Lung (tissue), 12 donors: Measurements from ENCODE around the gene TANC2. TPM values are rescaled to one million over a fixed set of nuclear protein-coding genes. Genes with fewer than 3 reads are reported as not detected.

ENCODE experiments used
- ATAC-seq: fragments of 200-7000 bp; cut with Tn5 transposase; one replicate; pipeline ENCODE4 v1.9.1; 2020; ENCODE audit warnings: moderate number of reproducible peaks; ENCODE audit not compliant: insufficient read depth, low FRiP score
- DNase-seq, 3 donors: peaks; one replicate each; pipeline ENCODE4 v3.0.0-alpha.2; 2013 to 2017
- H3K27ac ChIP-seq, 2 donors: one replicate each; pipeline ENCODE4 v1.5.1; 2013; ENCODE audit warnings: mild to moderate bottlenecking in 2 of 2, moderate library complexity in 2 of 2, control low read depth in 1 of 2, inconsistent platforms in 1 of 2, low read depth in 1 of 2, low read length in 1 of 2
- H3K27me3 ChIP-seq, 3 donors: one replicate each; pipeline ENCODE4 v1.5.1; 2013; ENCODE audit warnings: low read length in 2 of 3; ENCODE audit not compliant: control insufficient read depth in 3 of 3, insufficient read depth in 3 of 3
- H3K36me3 ChIP-seq, 4 donors: one replicate each; pipeline ENCODE4 v1.5.1; 2013; ENCODE audit warnings: low read length in 4 of 4, mild to moderate bottlenecking in 1 of 4, moderate library complexity in 1 of 4; ENCODE audit not compliant: control insufficient read depth in 4 of 4, insufficient read depth in 4 of 4
- H3K4me1 ChIP-seq, 5 donors: one replicate each; pipeline ENCODE4 v1.5.1; 2013; ENCODE audit warnings: low read length in 5 of 5, mild to moderate bottlenecking in 2 of 5, moderate library complexity in 1 of 5; ENCODE audit not compliant: control insufficient read depth in 5 of 5, insufficient read depth in 5 of 5
- H3K4me3 ChIP-seq: one replicate; pipeline ENCODE4 v1.5.1; 2013; ENCODE audit warnings: mild to moderate bottlenecking, control low read depth, moderate library complexity
- H3K9ac ChIP-seq, 2 donors: one replicate each; pipeline ENCODE4 v1.5.1; 2013; ENCODE audit warnings: low read length in 2 of 2, control low read depth in 1 of 2; ENCODE audit not compliant: insufficient read depth in 1 of 2
- H3K9me3 ChIP-seq, 4 donors: one replicate each; pipeline ENCODE4 v1.5.1; 2013; ENCODE audit warnings: low read length in 3 of 4, mild to moderate bottlenecking in 1 of 4, moderate library complexity in 1 of 4; ENCODE audit not compliant: control insufficient read depth in 4 of 4, insufficient read depth in 3 of 4
- WGBS, 2 donors: extraction: QIAGEN DNeasy Blood & Tissue Kit; methylation state at CpG; one replicate each; pipeline ENCODE4 v1.1.7; 2013; 5-methylcytosine and 5-hydroxymethylcytosine counted together
- polyA plus RNA-seq, 2 donors: library from polyadenylated mRNA; stranded (reverse); fragments of 200-250 nt; gene quantifications; one replicate each; pipeline ENCODE4 v1.2.1, GENCODE V29; 2013
- total RNA-seq, 2 donors: library from RNA; depleted of rRNA in 1 of 2; stranded (reverse); fragments of >200 nt in 1 of 2; gene quantifications; one replicate each; pipeline ENCODE4 v1.2.1, GENCODE V29; 2014 to 2021
- TF ChIP-seq, protein P1 (sequence below): IDR thresholded peaks from 2 replicates; pipeline ENCODE4 v1.5.1; 2012; ENCODE audit warnings: mild to moderate bottlenecking; ENCODE audit errors: control extremely low read depth, extremely low read depth
- donor health status: control.
- donor health status: control.
- donor health status: Bipolar disorder and iron deficiency.
- donor health status: healthy.
- donor health status: DM: yes; HTN: yes; CAD: no.

The TANC2 gene
- total and polyA plus RNA-seq, 4 donors: 15.0 to 136 (median 52.4) TPM

DNA sequence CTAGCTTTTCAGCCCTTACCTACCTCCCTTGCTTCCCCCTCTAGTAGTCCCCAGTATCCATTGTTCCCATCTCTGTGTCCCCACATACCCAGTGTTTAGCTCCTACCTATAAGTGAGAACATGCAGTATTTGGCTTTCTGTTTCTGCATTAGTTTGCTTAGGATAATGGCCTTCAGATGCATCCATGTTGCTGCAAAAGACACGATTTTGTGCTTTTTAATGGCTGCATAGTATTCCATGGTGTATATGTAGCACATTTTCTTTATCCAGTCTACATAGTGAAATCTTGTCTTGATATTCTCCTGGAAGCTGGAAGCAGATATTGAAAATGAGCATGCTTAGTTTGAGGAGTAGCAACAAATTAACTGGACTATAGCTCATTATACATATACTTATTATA is 45.7 kb upstream of the TANC2 start:
- no peaks in the 10 kb centered on the region for H3K9me3 ChIP-seq
- no peak for DNase-seq
- H3K27ac ChIP-seq: no peak overlapping the region
- no peak overlapping the region for H3K4me3 ChIP-seq
- 97% methylated on average over 1 of the region's 1 CpG for WGBS, 2 donors
- H3K9ac ChIP-seq: no peak overlapping the region
- H3K36me3 ChIP-seq: no peaks in the 10 kb centered on the region
- no peaks in the 10 kb centered on the region for H3K27me3 ChIP-seq
- H3K4me1 ChIP-seq: peaks cover 0 to 8% (median 2%) of the 10 kb centered on the region in 5 donors
- TF ChIP-seq, protein P1, sequence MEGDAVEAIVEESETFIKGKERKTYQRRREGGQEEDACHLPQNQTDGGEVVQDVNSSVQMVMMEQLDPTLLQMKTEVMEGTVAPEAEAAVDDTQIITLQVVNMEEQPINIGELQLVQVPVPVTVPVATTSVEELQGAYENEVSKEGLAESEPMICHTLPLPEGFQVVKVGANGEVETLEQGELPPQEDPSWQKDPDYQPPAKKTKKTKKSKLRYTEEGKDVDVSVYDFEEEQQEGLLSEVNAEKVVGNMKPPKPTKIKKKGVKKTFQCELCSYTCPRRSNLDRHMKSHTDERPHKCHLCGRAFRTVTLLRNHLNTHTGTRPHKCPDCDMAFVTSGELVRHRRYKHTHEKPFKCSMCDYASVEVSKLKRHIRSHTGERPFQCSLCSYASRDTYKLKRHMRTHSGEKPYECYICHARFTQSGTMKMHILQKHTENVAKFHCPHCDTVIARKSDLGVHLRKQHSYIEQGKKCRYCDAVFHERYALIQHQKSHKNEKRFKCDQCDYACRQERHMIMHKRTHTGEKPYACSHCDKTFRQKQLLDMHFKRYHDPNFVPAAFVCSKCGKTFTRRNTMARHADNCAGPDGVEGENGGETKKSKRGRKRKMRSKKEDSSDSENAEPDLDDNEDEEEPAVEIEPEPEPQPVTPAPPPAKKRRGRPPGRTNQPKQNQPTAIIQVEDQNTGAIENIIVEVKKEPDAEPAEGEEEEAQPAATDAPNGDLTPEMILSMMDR: no peak
- ATAC-seq: no peak

DNA sequence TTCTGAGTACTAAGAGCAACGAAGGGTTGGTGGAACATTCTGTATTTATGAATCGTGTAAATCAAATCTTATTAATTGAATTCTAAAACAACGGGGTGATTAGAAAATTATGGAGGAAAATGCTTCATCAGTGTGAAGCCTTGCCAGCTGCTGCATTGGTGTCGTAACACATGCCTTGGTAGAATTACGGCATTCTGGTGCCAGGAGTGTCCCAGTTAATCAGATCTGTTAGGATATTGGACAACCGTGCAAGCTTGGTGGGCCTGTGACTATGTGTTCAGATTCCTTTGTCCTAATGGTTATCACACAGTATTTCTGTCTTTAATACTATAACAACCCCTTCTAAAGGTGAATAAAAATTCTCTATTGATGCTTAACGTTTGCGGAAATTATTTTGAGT is 44.2 kb upstream of the TANC2 start:
- TF ChIP-seq, protein P1: no peak
- Histone ChIP-seq H3K9me3 (no peaks in the 10 kb centered on the region), H3K36me3 (no peaks in the 10 kb centered on the region), H3K27me3 (no peaks in the 10 kb centered on the region), H3K27ac (no peak overlapping the region), H3K9ac (no peak overlapping the region), H3K4me1 (peaks cover 0 to 6% (median 2%) of the 10 kb centered on the region in 5 donors), H3K4me3 (no peak overlapping the region)
- WGBS, 2 donors: 88 to 97% methylated on average over 8 of the region's 8 CpGs
- DNase-seq (no peak), ATAC-seq (no peak)

DNA sequence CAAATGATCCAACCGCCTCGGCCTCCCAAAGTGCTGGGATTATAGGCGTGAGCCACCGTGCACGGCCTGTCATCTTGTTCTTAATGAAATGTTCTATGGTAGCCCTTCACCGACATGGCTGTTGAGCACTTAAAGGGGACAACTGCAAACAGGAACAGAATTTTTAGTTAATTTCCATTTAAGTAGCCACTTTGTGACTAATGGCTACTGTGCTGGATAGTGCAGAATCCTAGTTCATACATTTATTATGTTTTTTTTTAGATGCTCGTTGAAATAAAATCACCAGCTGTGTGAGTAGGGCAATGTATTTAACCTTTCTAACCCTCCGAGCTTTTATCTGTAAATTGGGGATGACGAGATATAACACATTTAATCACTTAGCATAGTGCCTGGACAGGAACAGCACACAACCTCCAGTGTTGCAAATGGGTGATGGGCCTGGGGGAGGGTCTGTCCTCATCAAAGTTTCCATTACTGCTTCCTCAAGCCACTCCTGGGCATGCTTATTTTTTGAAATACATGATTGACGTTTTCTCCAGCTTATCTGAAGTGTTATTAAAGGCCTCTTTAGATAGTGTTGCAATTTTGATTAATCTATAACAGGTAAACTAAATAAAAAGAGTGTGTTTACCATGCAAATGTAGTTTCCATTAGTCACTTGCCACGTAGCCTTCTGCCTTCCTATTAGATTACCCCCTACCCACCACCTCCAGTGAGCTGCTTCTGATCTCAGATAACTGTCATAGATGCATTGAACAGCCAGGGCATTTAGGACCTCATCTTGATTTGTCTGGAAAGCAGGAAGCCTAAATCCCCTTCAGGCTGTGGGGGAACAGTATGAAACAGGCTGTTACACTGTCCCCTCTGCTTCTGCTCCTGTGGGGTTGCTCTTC is 42.5 kb upstream of the TANC2 start:
- Histone ChIP-seq H3K9ac (no peak overlapping the region), H3K36me3 (no peaks in the 10 kb centered on the region), H3K4me1 (peaks cover 0 to 2% (median 0%) of the 10 kb centered on the region in 5 donors), H3K27me3 (no peaks in the 10 kb centered on the region), H3K4me3 (no peak overlapping the region), H3K27ac (peak overlapping the region in 1 of 2 donors; percentile 24), H3K9me3 (no peaks in the 10 kb centered on the region)
- TF ChIP-seq, protein P1: no peak
- WGBS, 2 donors: 72 to 84% methylated on average over 11 of the region's 11 CpGs
- ATAC-seq (peak; percentile 34), DNase-seq (no peak)
